ENCODE data around the gene DNAJB8. TPM values are rescaled to one million over a fixed set of nuclear protein-coding genes. Genes with fewer than 3 reads are reported as not detected.

The DNAJB8 gene
- total and polyA plus RNA-seq, 9 of the 15 experiments (the other 6 are each of a cell fraction or from before 2014, with no cell fraction given): not detected

DNA sequence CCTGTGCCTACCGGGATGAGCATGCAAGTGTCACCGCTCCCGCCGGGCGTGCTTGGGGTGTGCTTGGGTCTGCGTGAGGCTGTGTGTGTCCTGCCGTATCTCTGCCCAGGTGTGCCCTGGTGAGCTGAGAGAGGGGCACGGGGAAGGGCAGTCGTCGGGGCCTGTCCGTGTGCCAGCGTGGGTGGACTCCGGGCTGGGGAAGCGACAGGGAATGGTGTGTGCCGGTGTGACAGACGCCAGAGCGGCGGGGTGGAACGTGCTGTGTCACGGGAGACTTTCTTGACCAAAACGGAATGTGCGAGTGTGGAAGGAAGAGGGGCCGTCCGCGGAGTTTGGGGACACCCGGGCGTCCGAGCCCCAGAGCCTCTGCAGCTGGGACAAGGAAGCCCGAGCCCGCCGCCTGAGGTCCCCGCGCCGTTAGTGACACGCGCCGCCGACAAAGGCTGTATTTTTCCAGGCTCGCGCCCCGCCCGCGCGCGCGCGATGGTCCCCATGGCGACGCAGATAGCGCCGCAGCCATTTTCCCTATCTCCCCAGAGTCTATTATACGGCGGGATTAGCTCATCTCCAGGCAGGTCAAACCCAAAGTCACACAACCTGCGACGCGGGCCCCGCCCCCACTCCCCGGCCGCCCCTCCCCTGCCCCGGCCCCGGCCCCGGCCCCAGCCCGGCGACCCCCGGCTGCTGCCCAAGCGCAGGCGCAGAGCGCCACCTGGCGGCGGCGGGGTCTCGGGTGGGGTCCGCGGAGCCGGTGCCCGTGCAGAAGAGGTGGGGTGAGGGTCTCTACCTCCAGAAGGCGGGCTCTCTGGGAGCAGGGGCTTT lies 30.8 kb upstream of the DNAJB8 start (continued):
- TF ChIP-seq, protein P1, sequence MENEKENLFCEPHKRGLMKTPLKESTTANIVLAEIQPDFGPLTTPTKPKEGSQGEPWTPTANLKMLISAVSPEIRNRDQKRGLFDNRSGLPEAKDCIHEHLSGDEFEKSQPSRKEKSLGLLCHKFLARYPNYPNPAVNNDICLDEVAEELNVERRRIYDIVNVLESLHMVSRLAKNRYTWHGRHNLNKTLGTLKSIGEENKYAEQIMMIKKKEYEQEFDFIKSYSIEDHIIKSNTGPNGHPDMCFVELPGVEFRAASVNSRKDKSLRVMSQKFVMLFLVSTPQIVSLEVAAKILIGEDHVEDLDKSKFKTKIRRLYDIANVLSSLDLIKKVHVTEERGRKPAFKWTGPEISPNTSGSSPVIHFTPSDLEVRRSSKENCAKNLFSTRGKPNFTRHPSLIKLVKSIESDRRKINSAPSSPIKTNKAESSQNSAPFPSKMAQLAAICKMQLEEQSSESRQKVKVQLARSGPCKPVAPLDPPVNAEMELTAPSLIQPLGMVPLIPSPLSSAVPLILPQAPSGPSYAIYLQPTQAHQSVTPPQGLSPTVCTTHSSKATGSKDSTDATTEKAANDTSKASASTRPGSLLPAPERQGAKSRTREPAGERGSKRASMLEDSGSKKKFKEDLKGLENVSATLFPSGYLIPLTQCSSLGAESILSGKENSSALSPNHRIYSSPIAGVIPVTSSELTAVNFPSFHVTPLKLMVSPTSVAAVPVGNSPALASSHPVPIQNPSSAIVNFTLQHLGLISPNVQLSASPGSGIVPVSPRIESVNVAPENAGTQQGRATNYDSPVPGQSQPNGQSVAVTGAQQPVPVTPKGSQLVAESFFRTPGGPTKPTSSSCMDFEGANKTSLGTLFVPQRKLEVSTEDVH (IDR thresholded peaks at IDR 0.05; ENCODE audit: low read depth, partially characterized antibody): peak; percentile 32
- TF ChIP-seq ZKSCAN8 (CRISPR knock-in tag; IDR thresholded peaks at IDR 0.05): no peak
- TF ChIP-seq ARID3B (CRISPR knock-in tag; IDR thresholded peaks at IDR 0.05; ENCODE audit: borderline replicate concordance): no peak
- TF ChIP-seq, protein P2, sequence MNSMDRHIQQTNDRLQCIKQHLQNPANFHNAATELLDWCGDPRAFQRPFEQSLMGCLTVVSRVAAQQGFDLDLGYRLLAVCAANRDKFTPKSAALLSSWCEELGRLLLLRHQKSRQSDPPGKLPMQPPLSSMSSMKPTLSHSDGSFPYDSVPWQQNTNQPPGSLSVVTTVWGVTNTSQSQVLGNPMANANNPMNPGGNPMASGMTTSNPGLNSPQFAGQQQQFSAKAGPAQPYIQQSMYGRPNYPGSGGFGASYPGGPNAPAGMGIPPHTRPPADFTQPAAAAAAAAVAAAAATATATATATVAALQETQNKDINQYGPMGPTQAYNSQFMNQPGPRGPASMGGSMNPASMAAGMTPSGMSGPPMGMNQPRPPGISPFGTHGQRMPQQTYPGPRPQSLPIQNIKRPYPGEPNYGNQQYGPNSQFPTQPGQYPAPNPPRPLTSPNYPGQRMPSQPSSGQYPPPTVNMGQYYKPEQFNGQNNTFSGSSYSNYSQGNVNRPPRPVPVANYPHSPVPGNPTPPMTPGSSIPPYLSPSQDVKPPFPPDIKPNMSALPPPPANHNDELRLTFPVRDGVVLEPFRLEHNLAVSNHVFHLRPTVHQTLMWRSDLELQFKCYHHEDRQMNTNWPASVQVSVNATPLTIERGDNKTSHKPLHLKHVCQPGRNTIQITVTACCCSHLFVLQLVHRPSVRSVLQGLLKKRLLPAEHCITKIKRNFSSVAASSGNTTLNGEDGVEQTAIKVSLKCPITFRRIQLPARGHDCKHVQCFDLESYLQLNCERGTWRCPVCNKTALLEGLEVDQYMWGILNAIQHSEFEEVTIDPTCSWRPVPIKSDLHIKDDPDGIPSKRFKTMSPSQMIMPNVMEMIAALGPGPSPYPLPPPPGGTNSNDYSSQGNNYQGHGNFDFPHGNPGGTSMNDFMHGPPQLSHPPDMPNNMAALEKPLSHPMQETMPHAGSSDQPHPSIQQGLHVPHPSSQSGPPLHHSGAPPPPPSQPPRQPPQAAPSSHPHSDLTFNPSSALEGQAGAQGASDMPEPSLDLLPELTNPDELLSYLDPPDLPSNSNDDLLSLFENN (IDR thresholded peaks at IDR 0.05; ENCODE audit: low read depth in 2 of 2, low read length in 2 of 2): no peak
- peak; percentile 61 for TF ChIP-seq POLR2A (conservative IDR thresholded peaks at IDR 0.05)
- no peak for TF ChIP-seq BRD9 (IDR thresholded peaks at IDR 0.05; ENCODE audit: low read depth, partially characterized antibody)
- no peak for TF ChIP-seq PURB (CRISPR knock-in tag; IDR thresholded peaks at IDR 0.05; ENCODE audit: low read depth)
- TF ChIP-seq RBM15 (IDR thresholded peaks at IDR 0.05; ENCODE audit: insufficient read depth, low read length): no peak
- TF ChIP-seq, protein P3, sequence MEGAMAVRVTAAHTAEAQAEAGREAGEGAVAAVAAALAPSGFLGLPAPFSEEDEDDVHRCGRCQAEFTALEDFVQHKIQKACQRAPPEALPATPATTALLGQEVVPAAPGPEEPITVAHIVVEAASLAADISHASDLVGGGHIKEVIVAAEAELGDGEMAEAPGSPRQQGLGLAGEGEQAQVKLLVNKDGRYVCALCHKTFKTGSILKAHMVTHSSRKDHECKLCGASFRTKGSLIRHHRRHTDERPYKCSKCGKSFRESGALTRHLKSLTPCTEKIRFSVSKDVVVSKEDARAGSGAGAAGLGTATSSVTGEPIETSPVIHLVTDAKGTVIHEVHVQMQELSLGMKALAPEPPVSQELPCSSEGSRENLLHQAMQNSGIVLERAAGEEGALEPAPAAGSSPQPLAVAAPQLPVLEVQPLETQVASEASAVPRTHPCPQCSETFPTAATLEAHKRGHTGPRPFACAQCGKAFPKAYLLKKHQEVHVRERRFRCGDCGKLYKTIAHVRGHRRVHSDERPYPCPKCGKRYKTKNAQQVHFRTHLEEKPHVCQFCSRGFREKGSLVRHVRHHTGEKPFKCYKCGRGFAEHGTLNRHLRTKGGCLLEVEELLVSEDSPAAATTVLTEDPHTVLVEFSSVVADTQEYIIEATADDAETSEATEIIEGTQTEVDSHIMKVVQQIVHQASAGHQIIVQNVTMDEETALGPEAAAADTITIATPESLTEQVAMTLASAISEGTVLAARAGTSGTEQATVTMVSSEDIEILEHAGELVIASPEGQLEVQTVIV (CRISPR knock-in tag; IDR thresholded peaks at IDR 0.05; ENCODE audit: borderline replicate concordance): no peak
- TF ChIP-seq MEIS2 (IDR thresholded peaks at IDR 0.05; ENCODE audit: partially characterized antibody): no peak
- no peak for TF ChIP-seq KDM4B (IDR thresholded peaks at IDR 0.05; ENCODE audit: borderline replicate concordance in 2 of 2, low read depth in 1 of 2)
- no peak for TF ChIP-seq RFX7 (CRISPR knock-in tag; IDR thresholded peaks at IDR 0.05)
- TF ChIP-seq ZNF239 (CRISPR knock-in tag; IDR thresholded peaks at IDR 0.05): no peak
- no peak for TF ChIP-seq BRF1 (IDR thresholded peaks at IDR 0.05; ENCODE audit: borderline replicate concordance, extremely low read depth, insufficient read length)
- TF ChIP-seq THRA (IDR thresholded peaks at IDR 0.05): no peak

Data from K562 (cell line).